ENCODE data around the gene CHDH.

DNA sequence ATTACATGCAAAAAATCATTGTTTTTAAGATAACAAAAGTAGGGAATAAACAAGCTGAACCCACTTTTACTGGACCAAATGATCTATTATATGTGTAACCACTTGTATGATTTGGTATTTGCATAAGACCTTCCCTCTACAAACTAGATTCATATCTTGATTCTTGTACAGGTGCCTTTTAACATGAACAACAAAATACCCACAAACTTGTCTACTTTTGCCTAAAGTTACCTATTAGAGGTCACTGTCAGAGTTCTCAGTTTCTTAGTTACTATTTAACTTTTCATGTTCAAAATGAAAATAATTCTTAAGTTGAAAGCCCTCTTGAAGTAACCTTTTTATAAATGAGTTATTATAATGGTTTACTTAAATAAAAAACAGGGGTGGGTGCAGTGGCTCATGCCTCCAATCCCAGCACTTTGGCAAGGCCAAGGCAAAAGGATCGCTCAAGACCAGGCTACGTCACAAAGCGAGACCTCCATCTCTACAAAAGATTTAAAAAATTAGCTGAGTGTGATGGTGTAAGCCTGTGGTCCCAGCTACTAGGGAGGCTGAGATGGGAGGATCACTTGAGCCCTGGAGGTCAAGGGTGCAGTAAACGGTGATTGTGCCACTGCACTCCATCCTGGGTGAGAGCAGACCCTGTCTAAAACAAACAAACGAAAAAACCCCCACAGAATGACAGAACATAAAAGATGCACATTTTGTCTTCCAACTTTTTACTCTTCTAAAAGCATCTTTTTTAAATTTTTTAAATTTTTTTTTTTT, 19.7 kb upstream of the CHDH start:
- TF ChIP-seq, protein P1, sequence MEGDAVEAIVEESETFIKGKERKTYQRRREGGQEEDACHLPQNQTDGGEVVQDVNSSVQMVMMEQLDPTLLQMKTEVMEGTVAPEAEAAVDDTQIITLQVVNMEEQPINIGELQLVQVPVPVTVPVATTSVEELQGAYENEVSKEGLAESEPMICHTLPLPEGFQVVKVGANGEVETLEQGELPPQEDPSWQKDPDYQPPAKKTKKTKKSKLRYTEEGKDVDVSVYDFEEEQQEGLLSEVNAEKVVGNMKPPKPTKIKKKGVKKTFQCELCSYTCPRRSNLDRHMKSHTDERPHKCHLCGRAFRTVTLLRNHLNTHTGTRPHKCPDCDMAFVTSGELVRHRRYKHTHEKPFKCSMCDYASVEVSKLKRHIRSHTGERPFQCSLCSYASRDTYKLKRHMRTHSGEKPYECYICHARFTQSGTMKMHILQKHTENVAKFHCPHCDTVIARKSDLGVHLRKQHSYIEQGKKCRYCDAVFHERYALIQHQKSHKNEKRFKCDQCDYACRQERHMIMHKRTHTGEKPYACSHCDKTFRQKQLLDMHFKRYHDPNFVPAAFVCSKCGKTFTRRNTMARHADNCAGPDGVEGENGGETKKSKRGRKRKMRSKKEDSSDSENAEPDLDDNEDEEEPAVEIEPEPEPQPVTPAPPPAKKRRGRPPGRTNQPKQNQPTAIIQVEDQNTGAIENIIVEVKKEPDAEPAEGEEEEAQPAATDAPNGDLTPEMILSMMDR (IDR thresholded peaks at IDR 0.05), result no peak
- no peak for TF ChIP-seq EZH2 (IDR thresholded peaks at IDR 0.05; ENCODE audit: borderline replicate concordance, insufficient read depth, low read depth, low read length, poor library complexity, severe bottlenecking)

Data from B cell (primary cell).